Measurements from ENCODE around the gene MIOS.

DNA sequence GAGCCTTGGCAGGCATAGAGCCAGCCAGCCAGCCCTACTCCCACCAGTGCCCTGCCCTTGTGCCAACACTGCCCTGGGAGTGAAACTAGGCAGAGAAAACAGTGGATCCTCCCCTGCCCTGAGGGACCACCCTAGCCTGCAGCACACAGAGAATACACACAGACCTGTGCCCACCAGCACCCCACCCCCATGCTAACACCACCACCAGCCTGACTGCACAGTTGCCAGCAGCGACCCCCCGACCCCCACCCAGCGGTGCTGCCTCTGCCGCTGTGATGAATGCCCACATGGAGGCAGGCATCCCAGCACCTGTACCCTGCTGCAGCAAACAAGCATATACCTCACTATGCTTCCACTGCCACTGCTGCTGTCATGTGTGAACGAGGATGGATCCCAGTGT, 9.4 kb upstream of the MIOS start:
- TF ChIP-seq FOXA1 (IDR thresholded peaks at IDR 0.05), result no peak
- TF ChIP-seq SUZ12 (IDR thresholded peaks at IDR 0.05), result no peak
- TF ChIP-seq HDGF (IDR thresholded peaks at IDR 0.05; ENCODE audit: borderline replicate concordance), result no peak
- no peak for TF ChIP-seq ELF4 (IDR thresholded peaks at IDR 0.05)
- TF ChIP-seq, protein P1, sequence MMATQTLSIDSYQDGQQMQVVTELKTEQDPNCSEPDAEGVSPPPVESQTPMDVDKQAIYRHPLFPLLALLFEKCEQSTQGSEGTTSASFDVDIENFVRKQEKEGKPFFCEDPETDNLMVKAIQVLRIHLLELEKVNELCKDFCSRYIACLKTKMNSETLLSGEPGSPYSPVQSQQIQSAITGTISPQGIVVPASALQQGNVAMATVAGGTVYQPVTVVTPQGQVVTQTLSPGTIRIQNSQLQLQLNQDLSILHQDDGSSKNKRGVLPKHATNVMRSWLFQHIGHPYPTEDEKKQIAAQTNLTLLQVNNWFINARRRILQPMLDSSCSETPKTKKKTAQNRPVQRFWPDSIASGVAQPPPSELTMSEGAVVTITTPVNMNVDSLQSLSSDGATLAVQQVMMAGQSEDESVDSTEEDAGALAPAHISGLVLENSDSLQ (IDR thresholded peaks at IDR 0.05), result no peak
- no peak for TF ChIP-seq TARDBP (IDR thresholded peaks at IDR 0.05)

Measured in HEK293T (cell line).